ENCODE measurements around the gene HES7.
A peak's percentile ranks its signal among the peaks of the same experiment; 100 is the strongest.

HES7 gene

GRCh38 chr17:8153957-8154607, 30.2 kb upstream of the HES7 start:
- no peak for TF ChIP-seq ZFX (IDR thresholded peaks at IDR 0.05; ENCODE audit: borderline replicate concordance)
- no peak for TF ChIP-seq CTCF (IDR thresholded peaks at IDR 0.05)

GRCh38 chr17:8153525-8153956, 29.6 kb upstream of the HES7 start:
- TF ChIP-seq CTCF (IDR thresholded peaks at IDR 0.05): no peak
- no peak for TF ChIP-seq ZFX (IDR thresholded peaks at IDR 0.05; ENCODE audit: borderline replicate concordance)
- H3K27ac ChIP-seq: peak overlapping the region; percentile 97

More at GRCh38 chr17:8153957-8154607, 30.2 kb upstream of the HES7 start:
- peak overlapping the region; percentile 97 for H3K27ac ChIP-seq

GRCh38 chr17:8153031-8153451, 29.1 kb upstream of the HES7 start:
- peak overlapping the region; percentile 97 for H3K27ac ChIP-seq
- TF ChIP-seq ZFX (IDR thresholded peaks at IDR 0.05; ENCODE audit: borderline replicate concordance): no peak
- TF ChIP-seq CTCF (IDR thresholded peaks at IDR 0.05): no peak

- no peak for TF ChIP-seq ZFX (IDR thresholded peaks at IDR 0.05; ENCODE audit: borderline replicate concordance)
- no peak for TF ChIP-seq CTCF (IDR thresholded peaks at IDR 0.05)
- H3K27ac ChIP-seq: peak within 1 kb of the TSS; percentile 97
These were observed 28.3 kb upstream of the HES7 start, which contains the start of gene PER1 for GRCh38 chr17:8152112-8152775. Gene PER1, minus strand, starts transcription at chr17:8152404. Its CDS starts 1,698 bp downstream, at chr17:8150706.

- TF ChIP-seq CTCF (IDR thresholded peaks at IDR 0.05) (no peak), ZFX (IDR thresholded peaks at IDR 0.05; ENCODE audit: borderline replicate concordance) (no peak)
- peak overlapping the region; percentile 97 for H3K27ac ChIP-seq
These were observed 27.8 kb upstream of the HES7 start for GRCh38 chr17:8151641-8152111.

- no peak for TF ChIP-seq CTCF (IDR thresholded peaks at IDR 0.05)
- TF ChIP-seq ZFX (IDR thresholded peaks at IDR 0.05; ENCODE audit: borderline replicate concordance): no peak
- peak overlapping the region; percentile 97 for H3K27ac ChIP-seq
These were observed 27.3 kb upstream of the HES7 start for GRCh38 chr17:8151120-8151640.

Measured in 22Rv1 (cell line).